Measurements from ENCODE around the gene ELK1. TPM values are rescaled to one million over a fixed set of nuclear protein-coding genes. Genes with fewer than 3 reads are reported as not detected.

The ELK1 gene
- polyA plus RNA-seq, 1 donor (not counting 4 experiments of a cell fraction or from before 2014, with no cell fraction given), result 12.9 TPM

DNA sequence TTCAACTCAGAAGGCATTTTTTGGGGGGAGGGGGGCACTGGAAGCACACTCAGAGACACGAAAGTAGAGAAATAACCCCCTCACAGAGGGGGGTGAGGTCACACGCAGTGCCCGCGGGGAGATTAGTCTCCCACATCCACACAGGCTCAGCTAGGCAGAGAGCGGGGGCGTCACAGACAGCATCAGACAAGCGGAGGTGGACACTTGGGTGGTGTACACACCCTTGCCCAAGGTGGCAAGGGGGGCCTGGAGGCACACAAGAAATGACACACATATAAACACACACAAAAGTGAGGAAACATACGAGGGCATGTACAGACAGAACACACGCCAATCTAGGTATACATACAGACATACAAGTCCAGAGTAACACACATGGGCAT, 30.1 kb downstream of the ELK1 start:
- TF ChIP-seq EZH2 (IDR thresholded peaks at IDR 0.05; ENCODE audit: low read length), result no peak
- TF ChIP-seq, protein P1, sequence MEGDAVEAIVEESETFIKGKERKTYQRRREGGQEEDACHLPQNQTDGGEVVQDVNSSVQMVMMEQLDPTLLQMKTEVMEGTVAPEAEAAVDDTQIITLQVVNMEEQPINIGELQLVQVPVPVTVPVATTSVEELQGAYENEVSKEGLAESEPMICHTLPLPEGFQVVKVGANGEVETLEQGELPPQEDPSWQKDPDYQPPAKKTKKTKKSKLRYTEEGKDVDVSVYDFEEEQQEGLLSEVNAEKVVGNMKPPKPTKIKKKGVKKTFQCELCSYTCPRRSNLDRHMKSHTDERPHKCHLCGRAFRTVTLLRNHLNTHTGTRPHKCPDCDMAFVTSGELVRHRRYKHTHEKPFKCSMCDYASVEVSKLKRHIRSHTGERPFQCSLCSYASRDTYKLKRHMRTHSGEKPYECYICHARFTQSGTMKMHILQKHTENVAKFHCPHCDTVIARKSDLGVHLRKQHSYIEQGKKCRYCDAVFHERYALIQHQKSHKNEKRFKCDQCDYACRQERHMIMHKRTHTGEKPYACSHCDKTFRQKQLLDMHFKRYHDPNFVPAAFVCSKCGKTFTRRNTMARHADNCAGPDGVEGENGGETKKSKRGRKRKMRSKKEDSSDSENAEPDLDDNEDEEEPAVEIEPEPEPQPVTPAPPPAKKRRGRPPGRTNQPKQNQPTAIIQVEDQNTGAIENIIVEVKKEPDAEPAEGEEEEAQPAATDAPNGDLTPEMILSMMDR (optimal IDR thresholded peaks at IDR 0.05 in 1 of 3, IDR thresholded peaks at IDR 0.05 in 1 of 3, conservative IDR thresholded peaks at IDR 0.05 in 1 of 3; ENCODE audit: extremely low read depth in 1 of 3, insufficient read depth in 2 of 3, low read length in 3 of 3), result no peak
- Histone ChIP-seq H2AFZ (ENCODE audit: control insufficient read depth, low read length) (no peak overlapping the region), H3K4me2 (ENCODE audit: control insufficient read depth, extremely low read depth, insufficient read depth, low read depth, low read length) (no peak overlapping the region), H4K20me1 (ENCODE audit: control insufficient read depth, extremely low read depth, insufficient read depth, low read length) (no peaks in the 10 kb centered on the region), H3K79me2 (ENCODE audit: control insufficient read depth, insufficient read depth, low read length) (no peaks in the 10 kb centered on the region), H3K27ac (ENCODE audit: control insufficient read depth, insufficient read depth, low read length) (no peak overlapping the region), H3K9ac (ENCODE audit: control insufficient read depth, extremely low read depth, insufficient read depth, low read length) (no peak overlapping the region), H3K4me1 (ENCODE audit: control insufficient read depth, extremely low read depth, insufficient read depth, low read length) (no peaks in the 10 kb centered on the region), H3K9me1 (ENCODE audit: control insufficient read depth, extremely low read depth, insufficient read depth, low read length) (no peaks in the 10 kb centered on the region), H3K27me3 (ENCODE audit: control insufficient read depth, extremely low read depth, insufficient read depth, low read length) (peaks cover 10% of the 10 kb centered on the region), H3K36me3 (ENCODE audit: control insufficient read depth in 2 of 2, extremely low read depth in 1 of 2, insufficient read depth in 2 of 2, low read length in 2 of 2) (no peaks in the 10 kb centered on the region), H3K4me3 (ENCODE audit: control insufficient read depth in 2 of 3, extremely low read depth in 1 of 3, insufficient read depth in 2 of 3, low read depth in 1 of 3, low read length in 3 of 3) (no peak overlapping the region), H3K9me3 (ENCODE audit: control insufficient read depth, low read depth, low read length) (no peaks in the 10 kb centered on the region)
- FAIRE-seq (no peak), DNase-seq (ENCODE audit: low read depth, low spot score) (no peak)
- dilution Hi-C loops (cut with MboI; ENCODE audit: extremely low pct_ligation_motif_present, low sequenced_read_pairs), result no loop called here

DNA sequence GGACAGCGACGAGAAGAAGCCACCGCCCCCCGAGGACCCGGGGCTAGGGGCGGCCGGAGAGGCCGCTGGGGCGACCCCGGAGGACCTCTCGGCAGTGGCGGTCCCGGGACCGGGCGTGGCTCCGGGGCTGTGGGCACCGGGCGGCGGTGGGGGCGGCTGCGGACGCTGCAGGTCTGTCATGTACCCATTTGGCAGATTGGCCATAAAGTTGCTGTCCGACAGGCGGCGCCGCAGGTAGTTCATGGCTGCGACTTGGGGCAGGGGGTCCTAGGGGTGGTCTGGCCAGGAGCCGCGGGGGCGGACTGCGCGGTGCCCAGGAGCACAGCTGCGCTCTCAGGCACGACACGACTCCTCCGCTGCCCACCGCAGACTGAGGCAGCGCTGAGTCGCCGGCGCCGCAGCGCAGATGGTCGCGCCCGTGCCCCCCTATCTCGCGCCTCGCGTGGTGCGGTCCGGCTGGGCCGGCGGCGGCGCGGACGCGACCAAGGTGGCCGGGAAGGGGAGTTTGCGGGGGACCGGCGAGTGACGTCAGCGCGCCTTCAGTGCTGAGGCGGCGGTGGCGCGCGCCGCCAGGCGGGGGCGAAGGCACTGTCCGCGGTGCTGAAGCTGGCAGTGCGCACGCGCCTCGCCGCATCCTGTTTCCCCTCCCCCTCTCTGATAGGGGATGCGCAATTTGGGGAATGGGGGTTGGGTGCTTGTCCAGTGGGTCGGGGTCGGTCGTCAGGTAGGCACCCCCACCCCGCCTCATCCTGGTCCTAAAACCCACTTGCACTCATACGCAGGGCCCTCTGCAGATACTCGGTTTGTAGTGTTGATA, 30.7 kb downstream of the ELK1 start, which contains the start of gene SYN1:
Gene SYN1, minus strand, starts transcription at position 372 of the 817 bp plus-strand sequence. Its CDS starts 129 bp downstream, at position 243.
- Histone ChIP-seq H3K4me2 (ENCODE audit: control insufficient read depth, extremely low read depth, insufficient read depth, low read depth, low read length) (no peak within 1 kb of the TSS), H3K27ac (ENCODE audit: control insufficient read depth, insufficient read depth, low read length) (no peak within 1 kb of the TSS), H3K27me3 (ENCODE audit: control insufficient read depth, extremely low read depth, insufficient read depth, low read length) (peaks cover 10% of the 10 kb centered on the region), H3K9me3 (ENCODE audit: control insufficient read depth, low read depth, low read length) (no peaks in the 10 kb centered on the region), H3K36me3 (ENCODE audit: control insufficient read depth in 2 of 2, extremely low read depth in 1 of 2, insufficient read depth in 2 of 2, low read length in 2 of 2) (no peaks in the 10 kb centered on the region), H3K9ac (ENCODE audit: control insufficient read depth, extremely low read depth, insufficient read depth, low read length) (no peak within 1 kb of the TSS), H4K20me1 (ENCODE audit: control insufficient read depth, extremely low read depth, insufficient read depth, low read length) (no peaks in the 10 kb centered on the region), H3K9me1 (ENCODE audit: control insufficient read depth, extremely low read depth, insufficient read depth, low read length) (no peaks in the 10 kb centered on the region), H2AFZ (ENCODE audit: control insufficient read depth, low read length) (no peak within 1 kb of the TSS), H3K4me3 (ENCODE audit: control insufficient read depth in 2 of 3, extremely low read depth in 1 of 3, insufficient read depth in 2 of 3, low read depth in 1 of 3, low read length in 3 of 3) (peak within 1 kb of the TSS in 2 of 3 experiments; percentile 15 to 22), H3K79me2 (ENCODE audit: control insufficient read depth, insufficient read depth, low read length) (no peaks in the 10 kb centered on the region), H3K4me1 (ENCODE audit: control insufficient read depth, extremely low read depth, insufficient read depth, low read length) (no peaks in the 10 kb centered on the region)
- TF ChIP-seq, protein P1 (optimal IDR thresholded peaks at IDR 0.05 in 1 of 3, IDR thresholded peaks at IDR 0.05 in 1 of 3, conservative IDR thresholded peaks at IDR 0.05 in 1 of 3; ENCODE audit: extremely low read depth in 1 of 3, insufficient read depth in 2 of 3, low read length in 3 of 3), result peak in 1 of 3 experiments; percentile 39
- no peak for TF ChIP-seq EZH2 (IDR thresholded peaks at IDR 0.05; ENCODE audit: low read length)
- dilution Hi-C loops (cut with MboI; ENCODE audit: extremely low pct_ligation_motif_present, low sequenced_read_pairs), result no loop called here
- FAIRE-seq (no peak), DNase-seq (ENCODE audit: low read depth, low spot score) (no peak)
